ENCODE measurements around the gene SCFD1.

DNA sequence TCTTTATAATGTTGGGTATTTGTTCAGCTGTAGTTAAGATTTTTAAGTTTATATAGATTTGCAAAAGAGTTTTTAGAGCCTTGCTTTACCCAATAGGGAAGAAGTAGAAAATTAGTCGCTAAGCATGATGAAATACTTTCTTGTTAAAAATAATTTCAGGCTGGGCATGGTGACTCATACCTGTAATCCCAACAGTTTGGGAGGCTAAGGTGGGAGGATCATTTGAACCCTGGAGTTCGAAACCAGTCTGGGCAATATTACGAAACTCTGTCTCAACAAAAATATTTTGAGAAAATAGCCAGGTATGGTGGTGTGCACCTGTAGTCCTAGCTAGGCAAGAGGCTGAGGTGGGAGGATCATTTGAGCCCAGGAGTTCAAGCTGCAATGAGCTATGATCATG lies 18.7 kb upstream of the SCFD1 start:
- no peak for TF ChIP-seq POLR2A (IDR thresholded peaks at IDR 0.05)
- no peak for TF ChIP-seq POLR2AphosphoS5 (IDR thresholded peaks at IDR 0.05)
- TF ChIP-seq, protein P1, sequence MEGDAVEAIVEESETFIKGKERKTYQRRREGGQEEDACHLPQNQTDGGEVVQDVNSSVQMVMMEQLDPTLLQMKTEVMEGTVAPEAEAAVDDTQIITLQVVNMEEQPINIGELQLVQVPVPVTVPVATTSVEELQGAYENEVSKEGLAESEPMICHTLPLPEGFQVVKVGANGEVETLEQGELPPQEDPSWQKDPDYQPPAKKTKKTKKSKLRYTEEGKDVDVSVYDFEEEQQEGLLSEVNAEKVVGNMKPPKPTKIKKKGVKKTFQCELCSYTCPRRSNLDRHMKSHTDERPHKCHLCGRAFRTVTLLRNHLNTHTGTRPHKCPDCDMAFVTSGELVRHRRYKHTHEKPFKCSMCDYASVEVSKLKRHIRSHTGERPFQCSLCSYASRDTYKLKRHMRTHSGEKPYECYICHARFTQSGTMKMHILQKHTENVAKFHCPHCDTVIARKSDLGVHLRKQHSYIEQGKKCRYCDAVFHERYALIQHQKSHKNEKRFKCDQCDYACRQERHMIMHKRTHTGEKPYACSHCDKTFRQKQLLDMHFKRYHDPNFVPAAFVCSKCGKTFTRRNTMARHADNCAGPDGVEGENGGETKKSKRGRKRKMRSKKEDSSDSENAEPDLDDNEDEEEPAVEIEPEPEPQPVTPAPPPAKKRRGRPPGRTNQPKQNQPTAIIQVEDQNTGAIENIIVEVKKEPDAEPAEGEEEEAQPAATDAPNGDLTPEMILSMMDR (IDR thresholded peaks at IDR 0.05 in 8 of 11, conservative IDR thresholded peaks at IDR 0.05 in 3 of 11) = no peak

Measured in spleen (tissue), 7 donors.